GM04503 (cell line): Measurements from ENCODE around the gene USP32.

Experiments
- DNase-seq: peaks from one replicate; pipeline ENCODE4 v3.0.0-alpha.2; 2012; ENCODE audit warnings: low read depth

Gene USP32

GRCh38 chr17:60300011-60300410 lies 91.9 kb downstream of the USP32 start:
- no peak for DNase-seq

GRCh38 chr17:60297760-60298401 lies 94.1 kb downstream of the USP32 start:
- DNase-seq, result no peak

GRCh38 chr17:60296177-60296576 lies 95.8 kb downstream of the USP32 start:
- DNase-seq, result no peak

- DNase-seq, result no peak
Measured at GRCh38 chr17:60293580-60294335, 98.2 kb downstream of the USP32 start.

- no peak for DNase-seq
Measured at GRCh38 chr17:60292697-60293096, 99.2 kb downstream of the USP32 start.

GRCh38 chr17:60284709-60285108 lies 107.2 kb downstream of the USP32 start:
- DNase-seq, result no peak

- no peak for DNase-seq
Measured at GRCh38 chr17:60283816-60284215, 108.1 kb downstream of the USP32 start.

GRCh38 chr17:60280673-60281072 lies 111.3 kb downstream of the USP32 start:
- DNase-seq, result no peak

GRCh38 chr17:60278237-60278636 lies 113.7 kb downstream of the USP32 start:
- no peak for DNase-seq

GRCh38 chr17:60277258-60277657 lies 114.7 kb downstream of the USP32 start:
- no peak for DNase-seq

GRCh38 chr17:60269417-60269816 lies 122.5 kb downstream of the USP32 start:
- no peak for DNase-seq

- DNase-seq, result no peak
Measured at GRCh38 chr17:60260540-60260939, 131.4 kb downstream of the USP32 start.

GRCh38 chr17:60258313-60258712 lies 133.6 kb downstream of the USP32 start:
- no peak for DNase-seq

GRCh38 chr17:60256174-60256573 lies 135.8 kb downstream of the USP32 start:
- no peak for DNase-seq

GRCh38 chr17:60253048-60253447 lies 138.9 kb downstream of the USP32 start:
- DNase-seq, result no peak

GRCh38 chr17:60252459-60252858 lies 139.5 kb downstream of the USP32 start:
- no peak for DNase-seq

- no peak for DNase-seq
Measured at GRCh38 chr17:60249290-60249826, 142.6 kb downstream of the USP32 start.

- no peak for DNase-seq
Measured at GRCh38 chr17:60248618-60249289, 143.2 kb downstream of the USP32 start.

GRCh38 chr17:60247836-60248461 lies 144.0 kb downstream of the USP32 start:
- DNase-seq, result no peak

- no peak for DNase-seq
Measured at GRCh38 chr17:60244656-60245055, 147.3 kb downstream of the USP32 start.

GRCh38 chr17:60240290-60240689 lies 151.6 kb downstream of the USP32 start:
- no peak for DNase-seq

- DNase-seq, result peak; percentile 26
Measured at GRCh38 chr17:60231691-60232090, 160.2 kb downstream of the USP32 start.
